ENCODE measurements around the gene SPATS2L.

Gene SPATS2L

GRCh38 chr2:200411831-200412230 is 105.3 kb downstream of the SPATS2L start:
- DNase-seq (ENCODE audit: low read depth in 2 of 2), result peak; percentile 42 to 54

- DNase-seq (ENCODE audit: low read depth in 2 of 2), result no peak
Observed at GRCh38 chr2:200414367-200414766, 107.9 kb downstream of the SPATS2L start.

- no peak for DNase-seq (ENCODE audit: low read depth in 2 of 2)
Observed at GRCh38 chr2:200415455-200415854, 109.0 kb downstream of the SPATS2L start.

- no peak for DNase-seq (ENCODE audit: low read depth in 2 of 2)
Observed at GRCh38 chr2:200416878-200417277, 110.4 kb downstream of the SPATS2L start.

GRCh38 chr2:200417366-200417765 is 110.9 kb downstream of the SPATS2L start:
- DNase-seq (ENCODE audit: low read depth in 2 of 2), result no peak

- no peak for DNase-seq (ENCODE audit: low read depth in 2 of 2)
Observed at GRCh38 chr2:200418399-200418798, 111.9 kb downstream of the SPATS2L start.

GRCh38 chr2:200419325-200419724 is 112.8 kb downstream of the SPATS2L start:
- no peak for DNase-seq (ENCODE audit: low read depth in 2 of 2)

- DNase-seq (ENCODE audit: low read depth in 2 of 2), result no peak
Observed at GRCh38 chr2:200421270-200421669, 114.8 kb downstream of the SPATS2L start.

- no peak for DNase-seq (ENCODE audit: low read depth in 2 of 2)
Observed at GRCh38 chr2:200422071-200422470, 115.6 kb downstream of the SPATS2L start.

- no peak for DNase-seq (ENCODE audit: low read depth in 2 of 2)
Observed at GRCh38 chr2:200422532-200423261, 116.2 kb downstream of the SPATS2L start.

GRCh38 chr2:200423541-200423940 is 117.0 kb downstream of the SPATS2L start:
- DNase-seq (ENCODE audit: low read depth in 2 of 2), result no peak

GRCh38 chr2:200425026-200425821 is 118.7 kb downstream of the SPATS2L start:
- no peak for DNase-seq (ENCODE audit: low read depth in 2 of 2)

- no peak for DNase-seq (ENCODE audit: low read depth in 2 of 2)
Observed at GRCh38 chr2:200426754-200427153, 120.3 kb downstream of the SPATS2L start.

GRCh38 chr2:200428961-200429665 is 122.6 kb downstream of the SPATS2L start:
- no peak for DNase-seq (ENCODE audit: low read depth in 2 of 2)

- DNase-seq (ENCODE audit: low read depth in 2 of 2), result peak; percentile 47 to 56
Observed at GRCh38 chr2:200430017-200430416, 123.5 kb downstream of the SPATS2L start.

- no peak for DNase-seq (ENCODE audit: low read depth in 2 of 2)
Observed at GRCh38 chr2:200431996-200432705, 125.7 kb downstream of the SPATS2L start.

- peak; percentile 62 to 63 for DNase-seq (ENCODE audit: low read depth in 2 of 2)
Observed at GRCh38 chr2:200435379-200435778, 128.9 kb downstream of the SPATS2L start.

GRCh38 chr2:200438251-200438650 is 131.8 kb downstream of the SPATS2L start:
- no peak for DNase-seq (ENCODE audit: low read depth in 2 of 2)

GRCh38 chr2:200438846-200439245 is 132.4 kb downstream of the SPATS2L start:
- no peak for DNase-seq (ENCODE audit: low read depth in 2 of 2)

- no peak for DNase-seq (ENCODE audit: low read depth in 2 of 2)
Observed at GRCh38 chr2:200439981-200440380, 133.5 kb downstream of the SPATS2L start.

- DNase-seq (ENCODE audit: low read depth in 2 of 2), result peak; percentile 74 to 76
Observed at GRCh38 chr2:200442471-200442870, 136.0 kb downstream of the SPATS2L start.

- no peak for DNase-seq (ENCODE audit: low read depth in 2 of 2)
Observed at GRCh38 chr2:200443376-200443775, 136.9 kb downstream of the SPATS2L start.
